Measurements from ENCODE around the gene ARSI.

ARSI gene

GRCh38 chr5:150326707-150327106, 24.0 kb upstream of the ARSI start:
- no peak for DNase-seq

- no peak for DNase-seq
These were observed 22.7 kb upstream of the ARSI start for GRCh38 chr5:150325426-150325825.

- no peak for DNase-seq
These were observed 21.1 kb upstream of the ARSI start for GRCh38 chr5:150323819-150324218.

GRCh38 chr5:150323092-150323491, 20.4 kb upstream of the ARSI start:
- DNase-seq = no peak

- DNase-seq = no peak
These were observed 19.5 kb upstream of the ARSI start for GRCh38 chr5:150322202-150322601.

- DNase-seq = no peak
These were observed 19.1 kb upstream of the ARSI start for GRCh38 chr5:150321784-150322183.

- DNase-seq = no peak
These were observed 18.5 kb upstream of the ARSI start for GRCh38 chr5:150321211-150321610.

GRCh38 chr5:150320044-150320613, 17.4 kb upstream of the ARSI start:
- no peak for DNase-seq

- no peak for DNase-seq
These were observed 16.7 kb upstream of the ARSI start for GRCh38 chr5:150319484-150319790.

- no peak for DNase-seq
These were observed 16.1 kb upstream of the ARSI start for GRCh38 chr5:150318613-150319483.

- DNase-seq = no peak
These were observed 14.6 kb upstream of the ARSI start for GRCh38 chr5:150317048-150318003.

GRCh38 chr5:150316320-150316719, 13.6 kb upstream of the ARSI start:
- no peak for DNase-seq

GRCh38 chr5:150315245-150315644, 12.5 kb upstream of the ARSI start:
- no peak for DNase-seq

GRCh38 chr5:150313921-150314716, 11.4 kb upstream of the ARSI start:
- DNase-seq = no peak

- no peak for DNase-seq
These were observed 10.8 kb upstream of the ARSI start for GRCh38 chr5:150313501-150313900.

- DNase-seq = no peak
These were observed 9.8 kb upstream of the ARSI start for GRCh38 chr5:150312518-150312917.

GRCh38 chr5:150311015-150311692, 8.4 kb upstream of the ARSI start:
- no peak for DNase-seq

GRCh38 chr5:150310246-150310645, 7.5 kb upstream of the ARSI start:
- DNase-seq = no peak

GRCh38 chr5:150309886-150310239, 7.2 kb upstream of the ARSI start:
- no peak for DNase-seq

- no peak for DNase-seq
These were observed 6.6 kb upstream of the ARSI start for GRCh38 chr5:150309101-150309885.
